H9 (cell line): ENCODE data around the gene GYG1. TPM values are rescaled to one million over a fixed set of nuclear protein-coding genes. Genes with fewer than 3 reads are reported as not detected.

Source experiments
- DNase-seq: peaks from one replicate; pipeline ENCODE4 v3.0.0-alpha.2; 2017
- H2AFZ ChIP-seq: one replicate; pipeline ENCODE4 v1.6.1; 2013; ENCODE audit warnings: mild to moderate bottlenecking, low read length, control low read depth, moderate library complexity
- H2AK5ac ChIP-seq: 2 replicates; pipeline ENCODE4 v1.6.1; 2013; ENCODE audit warnings: low read length, control low read depth, mixed read lengths; ENCODE audit not compliant: insufficient read length
- H2BK120ac ChIP-seq: one replicate; pipeline ENCODE4 v1.6.1; 2013; ENCODE audit warnings: low read depth, mild to moderate bottlenecking, low read length, control low read depth, inconsistent platforms; ENCODE audit not compliant: poor library complexity, severe bottlenecking
- H2BK12ac ChIP-seq: 2 replicates; pipeline ENCODE4 v1.6.1; 2013; ENCODE audit warnings: low read length, control low read depth, mixed read lengths, low read depth; ENCODE audit not compliant: insufficient read length
- H2BK15ac ChIP-seq: 2 replicates; pipeline ENCODE4 v1.6.1; 2013; ENCODE audit warnings: low read depth, low read length, control low read depth
- H2BK20ac ChIP-seq: one replicate; pipeline ENCODE4 v1.6.1; 2013; ENCODE audit warnings: low read depth, mild to moderate bottlenecking, low read length, control low read depth, inconsistent platforms; ENCODE audit not compliant: poor library complexity, severe bottlenecking
- H2BK5ac ChIP-seq: 2 replicates; pipeline ENCODE4 v1.6.1; 2013; ENCODE audit warnings: low read length, control low read depth, mixed read lengths; ENCODE audit not compliant: insufficient read length
- H3K14ac ChIP-seq: 2 replicates; pipeline ENCODE4 v1.6.1; 2013; ENCODE audit warnings: low read length, control low read depth; ENCODE audit not compliant: insufficient read depth
- H3K18ac ChIP-seq: 2 replicates; pipeline ENCODE4 v1.6.1; 2013; ENCODE audit warnings: low read depth, mild to moderate bottlenecking, mixed read lengths, low read length, control low read depth; ENCODE audit not compliant: insufficient read length
- H3K23ac ChIP-seq: 2 replicates; pipeline ENCODE4 v1.6.1; 2013; ENCODE audit warnings: low read length, control low read depth, mixed read lengths, low read depth; ENCODE audit not compliant: insufficient read length
- H3K23me2 ChIP-seq: 2 replicates; pipeline ENCODE4 v1.6.1; 2013; ENCODE audit warnings: low read depth, mild to moderate bottlenecking, mixed read lengths, low read length, control low read depth; ENCODE audit not compliant: insufficient read length, poor library complexity, severe bottlenecking
- H3K27ac ChIP-seq: 2 replicates; pipeline ENCODE4 v1.5.1; 2013; ENCODE audit warnings: low read length, control low read depth, mixed read lengths, low read depth; ENCODE audit not compliant: insufficient read length
- H3K27me3 ChIP-seq: 2 replicates; pipeline ENCODE4 v1.6.1; 2013; ENCODE audit warnings: low read length, control low read depth, inconsistent platforms; ENCODE audit not compliant: insufficient read depth
- H3K4ac ChIP-seq: 2 replicates; pipeline ENCODE4 v1.6.1; 2013; ENCODE audit warnings: low read depth, mild to moderate bottlenecking, control low read depth, inconsistent platforms, low read length, moderate library complexity
- H3K4me1 ChIP-seq: 2 replicates; pipeline ENCODE4 v1.6.1; 2013; ENCODE audit warnings: low read length, control low read depth, inconsistent platforms; ENCODE audit not compliant: insufficient read depth
- H3K4me2 ChIP-seq: 2 replicates; pipeline ENCODE4 v1.6.1; 2013; ENCODE audit warnings: low read length, control low read depth, mixed read lengths; ENCODE audit not compliant: insufficient read length, insufficient read depth
- H3K56ac ChIP-seq: 2 replicates; pipeline ENCODE4 v1.6.1; 2013; ENCODE audit warnings: low read depth, mild to moderate bottlenecking, mixed read lengths, low read length, control low read depth; ENCODE audit not compliant: insufficient read length
- H3K79me1 ChIP-seq: 2 replicates; pipeline ENCODE4 v1.6.1; 2013; ENCODE audit warnings: low read depth, mild to moderate bottlenecking, moderate library complexity, low read length, control low read depth, inconsistent platforms; ENCODE audit not compliant: insufficient read depth, poor library complexity, severe bottlenecking
- H3K79me2 ChIP-seq: 2 replicates; pipeline ENCODE4 v1.6.1; 2013; ENCODE audit warnings: low read length, control low read depth, inconsistent platforms; ENCODE audit not compliant: insufficient read depth
- H3K9ac ChIP-seq: 2 replicates; pipeline ENCODE4 v1.6.1; 2013; ENCODE audit warnings: low read length, control low read depth, mixed read lengths; ENCODE audit not compliant: insufficient read length; ENCODE audit errors: extremely low read depth
- H3K9me3 ChIP-seq: one replicate; pipeline ENCODE4 v1.6.1; 2013; ENCODE audit warnings: low read depth, low read length, inconsistent platforms; ENCODE audit not compliant: control insufficient read depth
- H3T11ph ChIP-seq: one replicate; pipeline ENCODE4 v1.6.1; 2013; ENCODE audit warnings: mild to moderate bottlenecking, low read length, control low read depth, inconsistent platforms
- H4K20me1 ChIP-seq: one replicate; pipeline ENCODE4 v1.6.1; 2013; ENCODE audit not compliant: control insufficient read depth, insufficient read length, insufficient read depth
- H4K5ac ChIP-seq: 2 replicates; pipeline ENCODE4 v1.6.1; 2013; ENCODE audit warnings: low read depth, mild to moderate bottlenecking, mixed read lengths, low read length, control low read depth; ENCODE audit not compliant: insufficient read length
- H4K8ac ChIP-seq: replicated peaks from 2 replicates; pipeline ENCODE4 v1.6.1; 2013; ENCODE audit warnings: low read length, control low read depth, mixed read lengths, low read depth; ENCODE audit not compliant: insufficient read length
- H4K91ac ChIP-seq: 2 replicates; pipeline ENCODE4 v1.6.1; 2013; ENCODE audit warnings: low read depth, mild to moderate bottlenecking, moderate library complexity, mixed read lengths, low read length, control low read depth; ENCODE audit not compliant: insufficient read length
- H3K27ac Mint-ChIP-seq, 3 experiments: 2 replicates in 2 of 3; 3 replicates in 1 of 3; pipeline ENCODE4 v1.8.0; 2020 to 2021; ENCODE audit warnings: mixed read lengths in 3 of 3, mild to moderate bottlenecking in 1 of 3, moderate library complexity in 1 of 3
- H3K27me3 Mint-ChIP-seq: 2 replicates; pipeline ENCODE4 v1.8.0; 2021; ENCODE audit warnings: low read depth, mild to moderate bottlenecking, moderate library complexity, mixed read lengths
- H3K36me3 Mint-ChIP-seq, 3 experiments: 2 replicates in 2 of 3; 3 replicates in 1 of 3; pipeline ENCODE4 v1.8.0; 2020 to 2021; ENCODE audit warnings: low read depth in 3 of 3, mixed read lengths in 3 of 3; ENCODE audit not compliant: insufficient read depth in 1 of 3
- H3K4me1 Mint-ChIP-seq, 2 experiments: 2 replicates each; pipeline ENCODE4 v1.8.0; 2020; ENCODE audit warnings: mixed read lengths in 2 of 2
- H3K4me3 Mint-ChIP-seq, 2 experiments: 2 replicates in 1 of 2; 3 replicates in 1 of 2; pipeline ENCODE4 v1.8.0; 2020 to 2021; ENCODE audit warnings: mild to moderate bottlenecking in 2 of 2, mixed read lengths in 2 of 2, moderate library complexity in 1 of 2
- H3K9me3 Mint-ChIP-seq, 2 experiments: 2 replicates in 1 of 2; 3 replicates in 1 of 2; pipeline ENCODE4 v1.8.0; 2020; ENCODE audit warnings: mild to moderate bottlenecking in 2 of 2, mixed read lengths in 2 of 2, moderate library complexity in 1 of 2
- WGBS: extraction: QIAGEN DNeasy Blood & Tissue Kit; methylation state at CpG from one replicate; pipeline ENCODE4 v1.1.7; 2013; ENCODE audit warnings: missing lambda C conversion rate, low lambda C conversion rate, mixed read lengths; ENCODE audit not compliant: insufficient read length; ENCODE audit errors: extremely low coverage; 5-methylcytosine and 5-hydroxymethylcytosine counted together
- total RNA-seq: library from RNA; stranded (reverse); gene quantifications from 2 replicates; pipeline ENCODE4 v1.2.1, GENCODE V29; 2021
- TF ChIP-seq, protein P1 (sequence below): fragments of 200-600 bp; sonication (generic); conservative IDR thresholded peaks from 3 replicates; pipeline ENCODE4 v1.8.0; 2021; ENCODE audit warnings: antibody characterized with exemption, mild to moderate bottlenecking

The GYG1 gene
- total RNA-seq, 1 experiment from 2014 or later = 31.5 TPM

DNA sequence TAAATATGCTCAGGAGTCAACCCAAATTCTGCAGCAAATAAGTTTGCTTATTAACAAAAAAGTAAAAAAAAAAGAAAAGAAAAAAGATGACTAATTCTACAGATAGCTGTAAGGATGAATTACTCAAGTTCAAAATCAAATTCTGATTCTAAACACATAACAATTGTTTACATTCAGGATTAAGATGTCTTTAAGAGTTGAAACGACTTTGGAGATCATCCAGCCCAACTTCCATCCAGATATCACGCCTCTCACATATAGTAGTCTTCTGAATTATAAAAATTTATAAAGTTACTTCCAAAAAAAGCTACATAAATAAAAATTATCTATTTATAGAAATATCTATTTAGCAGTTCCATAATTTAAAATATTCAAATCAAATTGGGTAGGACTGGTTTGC, 39.8 kb downstream of the GYG1 start:
- H3K79me2 ChIP-seq = no peaks in the 10 kb centered on the region
- H3K14ac ChIP-seq = no peak overlapping the region
- WGBS = no CpG with 5 or more reads among the region's 2 CpGs
- Mint-ChIP-seq H3K27me3 (no peaks in the 10 kb centered on the region), H3K36me3 (peaks cover 30 to 56% (median 54%) of the 10 kb centered on the region in 3 experiments), H3K4me1 (no peaks in the 10 kb centered on the region), H3K9me3 (0 out of 5 replicates have a peak, but pooled peaks cover 0 to 2% of the 10 kb centered on the region in 2 experiments), H3K4me3 (no peak overlapping the region), H3K27ac (peak overlapping the region in 1 of 3 experiments; percentile 47; a peak in 1 of 7 replicates)
- no peak overlapping the region for H2BK120ac ChIP-seq
- no peak overlapping the region for H4K8ac ChIP-seq
- no peaks in the 10 kb centered on the region for H3K79me1 ChIP-seq
- H3K27me3 ChIP-seq = no peaks in the 10 kb centered on the region
- H4K5ac ChIP-seq = no peak overlapping the region
- H3K4ac ChIP-seq = no peak overlapping the region
- no peak overlapping the region for H2BK15ac ChIP-seq
- no peak overlapping the region for H3K9ac ChIP-seq
- no peaks in the 10 kb centered on the region for H3K9me3 ChIP-seq
- H2BK12ac ChIP-seq = no peak overlapping the region
- H4K91ac ChIP-seq = no peak overlapping the region
- H2BK20ac ChIP-seq = no peak overlapping the region
- no peaks in the 10 kb centered on the region for H3K23me2 ChIP-seq
- no peak for DNase-seq
- H3K56ac ChIP-seq = no peak overlapping the region
- H2AK5ac ChIP-seq = no peak overlapping the region
- H2AFZ ChIP-seq = no peak overlapping the region
- no peaks in the 10 kb centered on the region for H3K4me1 ChIP-seq
- no peak overlapping the region for H2BK5ac ChIP-seq
- H3K4me2 ChIP-seq = no peak overlapping the region
- H3K18ac ChIP-seq = no peak overlapping the region
- no peak overlapping the region for H3K23ac ChIP-seq
- no peak overlapping the region for H3T11ph ChIP-seq
- H4K20me1 ChIP-seq = no peaks in the 10 kb centered on the region
- TF ChIP-seq, protein P1, sequence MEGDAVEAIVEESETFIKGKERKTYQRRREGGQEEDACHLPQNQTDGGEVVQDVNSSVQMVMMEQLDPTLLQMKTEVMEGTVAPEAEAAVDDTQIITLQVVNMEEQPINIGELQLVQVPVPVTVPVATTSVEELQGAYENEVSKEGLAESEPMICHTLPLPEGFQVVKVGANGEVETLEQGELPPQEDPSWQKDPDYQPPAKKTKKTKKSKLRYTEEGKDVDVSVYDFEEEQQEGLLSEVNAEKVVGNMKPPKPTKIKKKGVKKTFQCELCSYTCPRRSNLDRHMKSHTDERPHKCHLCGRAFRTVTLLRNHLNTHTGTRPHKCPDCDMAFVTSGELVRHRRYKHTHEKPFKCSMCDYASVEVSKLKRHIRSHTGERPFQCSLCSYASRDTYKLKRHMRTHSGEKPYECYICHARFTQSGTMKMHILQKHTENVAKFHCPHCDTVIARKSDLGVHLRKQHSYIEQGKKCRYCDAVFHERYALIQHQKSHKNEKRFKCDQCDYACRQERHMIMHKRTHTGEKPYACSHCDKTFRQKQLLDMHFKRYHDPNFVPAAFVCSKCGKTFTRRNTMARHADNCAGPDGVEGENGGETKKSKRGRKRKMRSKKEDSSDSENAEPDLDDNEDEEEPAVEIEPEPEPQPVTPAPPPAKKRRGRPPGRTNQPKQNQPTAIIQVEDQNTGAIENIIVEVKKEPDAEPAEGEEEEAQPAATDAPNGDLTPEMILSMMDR = no peak
- H3K27ac ChIP-seq = no peak overlapping the region
